Measurements from ENCODE around the gene NECAB3. TPM values are rescaled to one million over a fixed set of nuclear protein-coding genes. Genes with fewer than 3 reads are reported as not detected.

NECAB3 gene
- total and polyA plus RNA-seq, 2 of the 13 experiments (the other 11 are each of a cell fraction or from before 2014, with no cell fraction given) = 61.5 to 65.5 TPM

DNA sequence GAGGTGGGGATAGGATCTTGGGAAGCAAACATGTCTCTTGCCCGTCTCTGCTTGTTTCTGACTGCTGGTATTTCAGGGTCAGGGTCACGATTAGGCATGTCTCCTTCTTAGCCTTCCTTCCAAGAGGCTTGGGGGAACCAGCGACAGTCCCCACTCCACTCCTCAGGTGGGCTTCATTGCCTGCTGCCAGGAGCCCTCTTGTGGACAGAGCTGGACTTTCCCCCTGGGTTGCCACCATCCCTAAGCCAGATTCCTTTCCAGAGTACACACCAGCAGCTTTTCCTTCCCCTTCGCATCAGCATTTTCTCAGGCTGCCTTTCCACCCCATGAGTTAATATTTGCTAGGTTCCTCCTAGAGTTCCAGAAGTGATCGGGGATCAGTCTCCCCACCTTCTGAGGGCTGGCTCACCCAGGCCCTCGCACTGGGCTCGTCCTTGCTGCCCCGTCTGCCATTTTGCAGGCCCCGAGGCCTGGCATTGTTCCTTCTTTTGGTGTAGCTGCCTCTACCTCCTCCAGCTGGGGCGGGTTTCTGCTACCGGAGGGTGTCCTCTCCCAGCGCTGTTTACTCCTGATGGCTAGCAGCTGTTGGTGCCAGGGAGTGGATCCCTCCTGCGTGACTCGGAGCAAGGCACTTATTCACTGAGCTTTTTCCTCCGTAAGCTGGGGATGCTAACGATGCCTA, 20.9 kb downstream of the NECAB3 start (continued):
- TF ChIP-seq, protein P1, sequence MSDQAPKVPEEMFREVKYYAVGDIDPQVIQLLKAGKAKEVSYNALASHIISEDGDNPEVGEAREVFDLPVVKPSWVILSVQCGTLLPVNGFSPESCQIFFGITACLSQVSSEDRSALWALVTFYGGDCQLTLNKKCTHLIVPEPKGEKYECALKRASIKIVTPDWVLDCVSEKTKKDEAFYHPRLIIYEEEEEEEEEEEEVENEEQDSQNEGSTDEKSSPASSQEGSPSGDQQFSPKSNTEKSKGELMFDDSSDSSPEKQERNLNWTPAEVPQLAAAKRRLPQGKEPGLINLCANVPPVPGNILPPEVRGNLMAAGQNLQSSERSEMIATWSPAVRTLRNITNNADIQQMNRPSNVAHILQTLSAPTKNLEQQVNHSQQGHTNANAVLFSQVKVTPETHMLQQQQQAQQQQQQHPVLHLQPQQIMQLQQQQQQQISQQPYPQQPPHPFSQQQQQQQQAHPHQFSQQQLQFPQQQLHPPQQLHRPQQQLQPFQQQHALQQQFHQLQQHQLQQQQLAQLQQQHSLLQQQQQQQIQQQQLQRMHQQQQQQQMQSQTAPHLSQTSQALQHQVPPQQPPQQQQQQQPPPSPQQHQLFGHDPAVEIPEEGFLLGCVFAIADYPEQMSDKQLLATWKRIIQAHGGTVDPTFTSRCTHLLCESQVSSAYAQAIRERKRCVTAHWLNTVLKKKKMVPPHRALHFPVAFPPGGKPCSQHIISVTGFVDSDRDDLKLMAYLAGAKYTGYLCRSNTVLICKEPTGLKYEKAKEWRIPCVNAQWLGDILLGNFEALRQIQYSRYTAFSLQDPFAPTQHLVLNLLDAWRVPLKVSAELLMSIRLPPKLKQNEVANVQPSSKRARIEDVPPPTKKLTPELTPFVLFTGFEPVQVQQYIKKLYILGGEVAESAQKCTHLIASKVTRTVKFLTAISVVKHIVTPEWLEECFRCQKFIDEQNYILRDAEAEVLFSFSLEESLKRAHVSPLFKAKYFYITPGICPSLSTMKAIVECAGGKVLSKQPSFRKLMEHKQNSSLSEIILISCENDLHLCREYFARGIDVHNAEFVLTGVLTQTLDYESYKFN (CRISPR knock-in tag; conservative IDR thresholded peaks at IDR 0.05) = 0 out of 2 replicates have a peak, but pooled peaks have one; percentile 17
- TF ChIP-seq BRCA1 (CRISPR knock-in tag; IDR thresholded peaks at IDR 0.05) (no peak), FOXK2 (IDR thresholded peaks at IDR 0.05) (no peak), ZNF24 (IDR thresholded peaks at IDR 0.05) (no peak), ZNF772 (CRISPR knock-in tag; IDR thresholded peaks at IDR 0.05) (0 out of 2 replicates have a peak, but pooled peaks have one; percentile 52), ZEB1 (IDR thresholded peaks at IDR 0.05; ENCODE audit: insufficient replicate concordance, low read depth) (no peak), ZNF737 (CRISPR knock-in tag; IDR thresholded peaks at IDR 0.05; ENCODE audit: borderline replicate concordance) (no peak), ZNF775 (CRISPR knock-in tag; IDR thresholded peaks at IDR 0.05; ENCODE audit: borderline replicate concordance) (no peak), ZBTB3 (CRISPR knock-in tag; IDR thresholded peaks at IDR 0.05; ENCODE audit: borderline replicate concordance, low read depth) (no peak), MED1 (CRISPR knock-in tag; IDR thresholded peaks at IDR 0.05) (no peak; the same call in 1 of the 2 replicates), ZNF607 (CRISPR knock-in tag; IDR thresholded peaks at IDR 0.05; ENCODE audit: borderline replicate concordance) (no peak), ZNF432 (CRISPR knock-in tag; IDR thresholded peaks at IDR 0.05; ENCODE audit: borderline replicate concordance) (no peak), ZNF670 (CRISPR knock-in tag; IDR thresholded peaks at IDR 0.05; ENCODE audit: borderline replicate concordance) (no peak; the same call in 1 of the 2 replicates), KLF15 (CRISPR knock-in tag; IDR thresholded peaks at IDR 0.05; ENCODE audit: borderline replicate concordance) (peak; percentile 62; the same call in 1 of the 2 replicates), MATR3 (CRISPR knock-in tag; IDR thresholded peaks at IDR 0.05) (no peak)
- TF ChIP-seq, protein P2, sequence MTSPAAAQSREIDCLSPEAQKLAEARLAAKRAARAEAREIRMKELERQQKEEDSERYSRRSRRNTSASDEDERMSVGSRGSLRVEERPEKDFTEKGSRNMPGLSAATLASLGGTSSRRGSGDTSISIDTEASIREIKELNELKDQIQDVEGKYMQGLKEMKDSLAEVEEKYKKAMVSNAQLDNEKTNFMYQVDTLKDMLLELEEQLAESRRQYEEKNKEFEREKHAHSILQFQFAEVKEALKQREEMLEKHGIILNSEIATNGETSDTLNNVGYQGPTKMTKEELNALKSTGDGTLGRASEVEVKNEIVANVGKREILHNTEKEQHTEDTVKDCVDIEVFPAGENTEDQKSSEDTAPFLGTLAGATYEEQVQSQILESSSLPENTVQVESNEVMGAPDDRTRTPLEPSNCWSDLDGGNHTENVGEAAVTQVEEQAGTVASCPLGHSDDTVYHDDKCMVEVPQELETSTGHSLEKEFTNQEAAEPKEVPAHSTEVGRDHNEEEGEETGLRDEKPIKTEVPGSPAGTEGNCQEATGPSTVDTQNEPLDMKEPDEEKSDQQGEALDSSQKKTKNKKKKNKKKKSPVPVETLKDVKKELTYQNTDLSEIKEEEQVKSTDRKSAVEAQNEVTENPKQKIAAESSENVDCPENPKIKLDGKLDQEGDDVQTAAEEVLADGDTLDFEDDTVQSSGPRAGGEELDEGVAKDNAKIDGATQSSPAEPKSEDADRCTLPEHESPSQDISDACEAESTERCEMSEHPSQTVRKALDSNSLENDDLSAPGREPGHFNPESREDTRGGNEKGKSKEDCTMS (CRISPR knock-in tag; conservative IDR thresholded peaks at IDR 0.05) = no peak
- TF ChIP-seq, protein P3, sequence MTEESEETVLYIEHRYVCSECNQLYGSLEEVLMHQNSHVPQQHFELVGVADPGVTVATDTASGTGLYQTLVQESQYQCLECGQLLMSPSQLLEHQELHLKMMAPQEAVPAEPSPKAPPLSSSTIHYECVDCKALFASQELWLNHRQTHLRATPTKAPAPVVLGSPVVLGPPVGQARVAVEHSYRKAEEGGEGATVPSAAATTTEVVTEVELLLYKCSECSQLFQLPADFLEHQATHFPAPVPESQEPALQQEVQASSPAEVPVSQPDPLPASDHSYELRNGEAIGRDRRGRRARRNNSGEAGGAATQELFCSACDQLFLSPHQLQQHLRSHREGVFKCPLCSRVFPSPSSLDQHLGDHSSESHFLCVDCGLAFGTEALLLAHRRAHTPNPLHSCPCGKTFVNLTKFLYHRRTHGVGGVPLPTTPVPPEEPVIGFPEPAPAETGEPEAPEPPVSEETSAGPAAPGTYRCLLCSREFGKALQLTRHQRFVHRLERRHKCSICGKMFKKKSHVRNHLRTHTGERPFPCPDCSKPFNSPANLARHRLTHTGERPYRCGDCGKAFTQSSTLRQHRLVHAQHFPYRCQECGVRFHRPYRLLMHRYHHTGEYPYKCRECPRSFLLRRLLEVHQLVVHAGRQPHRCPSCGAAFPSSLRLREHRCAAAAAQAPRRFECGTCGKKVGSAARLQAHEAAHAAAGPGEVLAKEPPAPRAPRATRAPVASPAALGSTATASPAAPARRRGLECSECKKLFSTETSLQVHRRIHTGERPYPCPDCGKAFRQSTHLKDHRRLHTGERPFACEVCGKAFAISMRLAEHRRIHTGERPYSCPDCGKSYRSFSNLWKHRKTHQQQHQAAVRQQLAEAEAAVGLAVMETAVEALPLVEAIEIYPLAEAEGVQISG (CRISPR knock-in tag; IDR thresholded peaks at IDR 0.05) = peak; percentile 55
- TF ChIP-seq, protein P4, sequence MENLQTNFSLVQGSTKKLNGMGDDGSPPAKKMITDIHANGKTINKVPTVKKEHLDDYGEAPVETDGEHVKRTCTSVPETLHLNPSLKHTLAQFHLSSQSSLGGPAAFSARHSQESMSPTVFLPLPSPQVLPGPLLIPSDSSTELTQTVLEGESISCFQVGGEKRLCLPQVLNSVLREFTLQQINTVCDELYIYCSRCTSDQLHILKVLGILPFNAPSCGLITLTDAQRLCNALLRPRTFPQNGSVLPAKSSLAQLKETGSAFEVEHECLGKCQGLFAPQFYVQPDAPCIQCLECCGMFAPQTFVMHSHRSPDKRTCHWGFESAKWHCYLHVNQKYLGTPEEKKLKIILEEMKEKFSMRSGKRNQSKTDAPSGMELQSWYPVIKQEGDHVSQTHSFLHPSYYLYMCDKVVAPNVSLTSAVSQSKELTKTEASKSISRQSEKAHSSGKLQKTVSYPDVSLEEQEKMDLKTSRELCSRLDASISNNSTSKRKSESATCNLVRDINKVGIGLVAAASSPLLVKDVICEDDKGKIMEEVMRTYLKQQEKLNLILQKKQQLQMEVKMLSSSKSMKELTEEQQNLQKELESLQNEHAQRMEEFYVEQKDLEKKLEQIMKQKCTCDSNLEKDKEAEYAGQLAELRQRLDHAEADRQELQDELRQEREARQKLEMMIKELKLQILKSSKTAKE (CRISPR knock-in tag; IDR thresholded peaks at IDR 0.05; ENCODE audit: borderline replicate concordance) = no peak
